HEK293T (cell line): Measurements from ENCODE around the gene MROH7.

Experiments
- BHLHE40 ChIP-seq: fragments of 450-650 bp; IDR thresholded peaks from 2 replicates; pipeline ENCODE4 v1.6.1; 2016; ENCODE audit warnings: mild to moderate bottlenecking, moderate library complexity, borderline replicate concordance
- FOXA1 ChIP-seq: fragments of 450-650 bp; IDR thresholded peaks from 2 replicates; pipeline ENCODE4 v1.6.1; 2016; ENCODE audit warnings: mild to moderate bottlenecking

GRCh38 chr1:54664364-54664763 lies 22.8 kb downstream of the MROH7 start:
- TF ChIP-seq BHLHE40 (no peak), FOXA1 (no peak)
